GM21526 (cell line): Measurements from ENCODE around the gene MND1.
A peak's percentile ranks its signal among the peaks of the same experiment; 100 is the strongest.

Experiments used
- ATAC-seq: cut with Tn5 transposase; IDR thresholded peaks from one replicate; pipeline ENCODE4 v1.9.1; 2021; ENCODE audit warnings: moderate library complexity; ENCODE audit not compliant: unreplicated experiment, low FRiP score

The MND1 gene

GRCh38 chr4:153344131-153345011 is at the start of gene MND1:
Gene MND1 (plus strand): TSS chr4:153344688. CDS start chr4:153344738, 50 bp downstream.
- ATAC-seq = peak; percentile 64

- no peak for ATAC-seq
Measured at GRCh38 chr4:153295131-153295755, 49.2 kb upstream of the MND1 start.

GRCh38 chr4:153296040-153296823 is 48.3 kb upstream of the MND1 start:
- no peak for ATAC-seq

GRCh38 chr4:153297116-153297515 is 47.4 kb upstream of the MND1 start:
- ATAC-seq = no peak

GRCh38 chr4:153310793-153311192 is 33.7 kb upstream of the MND1 start:
- no peak for ATAC-seq

GRCh38 chr4:153314915-153315314 is 29.6 kb upstream of the MND1 start:
- no peak for ATAC-seq

GRCh38 chr4:153318696-153319320 is 25.7 kb upstream of the MND1 start:
- no peak for ATAC-seq

- no peak for ATAC-seq
Measured at GRCh38 chr4:153322791-153323190, 21.7 kb upstream of the MND1 start.

GRCh38 chr4:153324046-153324445 is 20.4 kb upstream of the MND1 start:
- ATAC-seq = no peak

- ATAC-seq = no peak
Measured at GRCh38 chr4:153325558-153325957, 18.9 kb upstream of the MND1 start.

- no peak for ATAC-seq
Measured at GRCh38 chr4:153326513-153326912, 18.0 kb upstream of the MND1 start.

- no peak for ATAC-seq
Measured at GRCh38 chr4:153327247-153327646, 17.2 kb upstream of the MND1 start.

- ATAC-seq = no peak
Measured at GRCh38 chr4:153332936-153333335, 11.6 kb upstream of the MND1 start.

GRCh38 chr4:153333874-153334273 is 10.6 kb upstream of the MND1 start:
- no peak for ATAC-seq

- no peak for ATAC-seq
Measured at GRCh38 chr4:153335665-153336064, 8.8 kb upstream of the MND1 start.

- no peak for ATAC-seq
Measured at GRCh38 chr4:153337686-153338085, 6.8 kb upstream of the MND1 start.

- no peak for ATAC-seq
Measured at GRCh38 chr4:153341575-153342090, 2.9 kb upstream of the MND1 start.

GRCh38 chr4:153342751-153343552 is 1.5 kb upstream of the MND1 start:
- ATAC-seq = no peak
